Erythroblast (primary cell): ENCODE results near the gene THOC6.

Source experiments
- GATA1 ChIP-seq: IDR thresholded peaks from 2 replicates; pipeline ENCODE4 v1.6.1; 2011; ENCODE audit warnings: low read depth, mild to moderate bottlenecking, control low read depth, low read length, moderate library complexity
- POLR2A ChIP-seq: IDR thresholded peaks from 2 replicates; pipeline ENCODE4 v1.6.1; 2011; ENCODE audit warnings: mild to moderate bottlenecking, low read length

GRCh38 chr16:3049921-3050481 is 26.2 kb downstream of the THOC6 start:
- TF ChIP-seq POLR2A: no peak
- no peak for TF ChIP-seq GATA1
